ENCODE measurements around the gene XPO5. TPM values are rescaled to one million over a fixed set of nuclear protein-coding genes. Genes with fewer than 3 reads are reported as not detected.

The XPO5 gene
- total RNA-seq, 1 donor from 2014 or later = 53.0 TPM

DNA sequence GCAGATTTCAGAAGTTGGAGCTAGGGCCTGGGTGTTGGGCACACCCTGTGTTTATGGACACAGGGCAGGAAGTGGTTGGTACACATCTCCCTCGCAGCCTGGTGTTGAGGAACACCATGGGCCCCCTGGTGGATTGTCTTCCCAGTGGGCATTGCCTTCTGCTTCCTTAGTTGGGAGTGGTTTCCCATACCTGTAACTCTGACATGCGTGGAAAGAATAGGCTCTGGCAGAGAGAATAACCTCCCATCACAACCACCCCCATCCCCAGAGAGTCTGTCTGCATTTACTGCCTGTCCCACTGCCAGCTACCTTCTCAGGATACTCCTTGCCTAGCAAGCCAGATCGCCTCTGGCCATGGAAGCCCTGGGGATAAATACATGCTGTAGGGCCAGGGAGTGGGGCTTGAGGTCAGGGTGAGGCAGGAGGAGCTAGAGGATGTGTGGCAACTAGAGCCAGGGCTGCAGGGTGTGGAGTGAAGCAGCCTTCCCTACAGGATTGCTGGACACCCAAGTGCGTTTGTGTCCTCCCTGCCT is 80.4 kb downstream of the XPO5 start:
- H3K4me1 ChIP-seq (ENCODE audit: insufficient read depth, low read length) = peaks cover 39% of the 10 kb centered on the region

DNA sequence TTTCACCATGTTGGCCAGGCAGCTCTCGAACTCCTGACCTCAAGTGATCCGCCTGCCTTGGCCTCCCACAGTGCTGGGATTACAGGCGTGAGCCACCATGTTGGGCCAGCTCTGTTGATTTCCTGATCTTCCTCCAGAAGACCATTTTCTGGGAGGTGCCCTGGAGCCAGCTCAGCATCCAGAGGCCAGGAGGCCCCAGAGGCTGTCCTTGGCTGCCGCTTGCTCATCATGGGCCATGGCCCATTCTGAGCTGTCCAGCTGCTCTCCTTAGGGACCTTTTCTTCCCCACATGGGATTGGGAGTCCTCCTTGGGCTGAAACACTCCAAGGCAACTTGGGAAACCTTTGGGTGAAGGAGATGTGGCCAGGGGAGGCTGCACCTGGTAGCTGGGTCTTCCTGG is 81.1 kb downstream of the XPO5 start:
- H3K4me2 ChIP-seq (ENCODE audit: low read length) = no peak overlapping the region
- H3K4me1 ChIP-seq (ENCODE audit: insufficient read depth, low read length) = peaks cover 39% of the 10 kb centered on the region
- FAIRE-seq (no peak), DNase-seq (ENCODE audit: low read depth) (no peak)
- H2AFZ ChIP-seq (ENCODE audit: low read depth, low read length) = no peak overlapping the region
- no peak overlapping the region for H3K27ac ChIP-seq (ENCODE audit: low read depth, low read length)
- Mint-ChIP-seq H3K27ac (ENCODE audit: unreplicated experiment) (no peak overlapping the region), H3K27me3 (ENCODE audit: low read depth, unreplicated experiment) (no peaks in the 10 kb centered on the region), H3K9me3 (ENCODE audit: unreplicated experiment) (no peaks in the 10 kb centered on the region), H3K4me1 (ENCODE audit: low read depth, unreplicated experiment) (peaks cover 22% of the 10 kb centered on the region), H3K4me3 (ENCODE audit: unreplicated experiment) (no peak overlapping the region), H3K36me3 (ENCODE audit: low read depth, unreplicated experiment) (peaks cover 7% of the 10 kb centered on the region)
- H3K79me2 ChIP-seq (ENCODE audit: insufficient read depth, low read length) = peaks cover 34% of the 10 kb centered on the region
- peaks cover 77% of the 10 kb centered on the region for H4K20me1 ChIP-seq (ENCODE audit: insufficient read depth, low read length)
- no peak overlapping the region for H3K4me3 ChIP-seq (ENCODE audit: insufficient read depth, low read depth, low read length)
- peaks cover 8% of the 10 kb centered on the region for H3K36me3 ChIP-seq (ENCODE audit: insufficient read depth, low read length)
- H3K9ac ChIP-seq (ENCODE audit: low read length) = no peak overlapping the region
- H3K9me3 ChIP-seq (ENCODE audit: insufficient read depth, low read depth, low read length) = no peaks in the 10 kb centered on the region
- H3K27me3 ChIP-seq (ENCODE audit: insufficient read depth, low read length) = no peaks in the 10 kb centered on the region
- TF ChIP-seq, protein P1, sequence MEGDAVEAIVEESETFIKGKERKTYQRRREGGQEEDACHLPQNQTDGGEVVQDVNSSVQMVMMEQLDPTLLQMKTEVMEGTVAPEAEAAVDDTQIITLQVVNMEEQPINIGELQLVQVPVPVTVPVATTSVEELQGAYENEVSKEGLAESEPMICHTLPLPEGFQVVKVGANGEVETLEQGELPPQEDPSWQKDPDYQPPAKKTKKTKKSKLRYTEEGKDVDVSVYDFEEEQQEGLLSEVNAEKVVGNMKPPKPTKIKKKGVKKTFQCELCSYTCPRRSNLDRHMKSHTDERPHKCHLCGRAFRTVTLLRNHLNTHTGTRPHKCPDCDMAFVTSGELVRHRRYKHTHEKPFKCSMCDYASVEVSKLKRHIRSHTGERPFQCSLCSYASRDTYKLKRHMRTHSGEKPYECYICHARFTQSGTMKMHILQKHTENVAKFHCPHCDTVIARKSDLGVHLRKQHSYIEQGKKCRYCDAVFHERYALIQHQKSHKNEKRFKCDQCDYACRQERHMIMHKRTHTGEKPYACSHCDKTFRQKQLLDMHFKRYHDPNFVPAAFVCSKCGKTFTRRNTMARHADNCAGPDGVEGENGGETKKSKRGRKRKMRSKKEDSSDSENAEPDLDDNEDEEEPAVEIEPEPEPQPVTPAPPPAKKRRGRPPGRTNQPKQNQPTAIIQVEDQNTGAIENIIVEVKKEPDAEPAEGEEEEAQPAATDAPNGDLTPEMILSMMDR (IDR thresholded peaks at IDR 0.05; ENCODE audit: insufficient read depth, low read depth, low read length) = no peak
- TF ChIP-seq EZH2 (IDR thresholded peaks at IDR 0.05; ENCODE audit: insufficient read depth, low read length) = no peak

More for the DNA sequence above, 80.4 kb downstream of the XPO5 start:
- Histone ChIP-seq H3K79me2 (ENCODE audit: insufficient read depth, low read length) (peaks cover 34% of the 10 kb centered on the region), H2AFZ (ENCODE audit: low read depth, low read length) (no peak overlapping the region), H3K36me3 (ENCODE audit: insufficient read depth, low read length) (peaks cover 14% of the 10 kb centered on the region), H3K27me3 (ENCODE audit: insufficient read depth, low read length) (no peaks in the 10 kb centered on the region), H3K4me3 (ENCODE audit: insufficient read depth, low read depth, low read length) (no peak overlapping the region), H3K9me3 (ENCODE audit: insufficient read depth, low read depth, low read length) (no peaks in the 10 kb centered on the region), H4K20me1 (ENCODE audit: insufficient read depth, low read length) (peaks cover 77% of the 10 kb centered on the region), H3K9ac (ENCODE audit: low read length) (no peak overlapping the region), H3K27ac (ENCODE audit: low read depth, low read length) (no peak overlapping the region), H3K4me2 (ENCODE audit: low read length) (peak overlapping the region; percentile 70)
- H3K4me3 Mint-ChIP-seq (ENCODE audit: unreplicated experiment) = no peak overlapping the region
- FAIRE-seq = no peak
- H3K27me3 Mint-ChIP-seq (ENCODE audit: low read depth, unreplicated experiment) = no peaks in the 10 kb centered on the region
- H3K4me1 Mint-ChIP-seq (ENCODE audit: low read depth, unreplicated experiment) = peaks cover 19% of the 10 kb centered on the region
- no peak for DNase-seq (ENCODE audit: low read depth)
- no peaks in the 10 kb centered on the region for H3K9me3 Mint-ChIP-seq (ENCODE audit: unreplicated experiment)
- TF ChIP-seq EZH2 (IDR thresholded peaks at IDR 0.05; ENCODE audit: insufficient read depth, low read length) = no peak
- TF ChIP-seq, protein P1 (IDR thresholded peaks at IDR 0.05; ENCODE audit: insufficient read depth, low read depth, low read length) = no peak
- no peak overlapping the region for H3K27ac Mint-ChIP-seq (ENCODE audit: unreplicated experiment)
- peaks cover 8% of the 10 kb centered on the region for H3K36me3 Mint-ChIP-seq (ENCODE audit: low read depth, unreplicated experiment)

DNA sequence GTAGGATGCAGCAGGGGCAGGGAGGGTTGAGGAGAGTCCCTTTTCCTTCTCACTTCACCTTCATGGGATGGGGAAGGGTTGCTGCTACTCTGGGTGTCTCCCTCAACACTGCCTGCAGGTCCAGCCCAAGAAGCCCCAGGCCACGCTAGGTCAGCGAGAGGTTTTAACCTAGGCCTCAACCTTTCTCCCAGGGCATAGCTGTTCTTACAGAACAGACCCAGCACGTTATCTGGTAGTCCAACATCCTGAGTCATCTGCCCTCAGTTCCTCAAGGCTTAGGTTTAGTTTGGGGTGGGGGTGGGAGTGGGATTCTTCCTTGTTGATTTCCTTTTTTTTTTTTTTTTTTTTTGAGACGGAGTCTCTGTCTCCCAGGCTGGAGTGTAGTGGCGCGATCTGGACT is 81.5 kb downstream of the XPO5 start:
- Histone ChIP-seq H3K27ac (ENCODE audit: low read depth, low read length) (no peak overlapping the region), H3K4me1 (ENCODE audit: insufficient read depth, low read length) (peaks cover 39% of the 10 kb centered on the region), H3K79me2 (ENCODE audit: insufficient read depth, low read length) (peaks cover 37% of the 10 kb centered on the region), H3K4me2 (ENCODE audit: low read length) (no peak overlapping the region), H3K4me3 (ENCODE audit: insufficient read depth, low read depth, low read length) (no peak overlapping the region), H3K36me3 (ENCODE audit: insufficient read depth, low read length) (peaks cover 4% of the 10 kb centered on the region), H3K27me3 (ENCODE audit: insufficient read depth, low read length) (no peaks in the 10 kb centered on the region), H3K9ac (ENCODE audit: low read length) (no peak overlapping the region), H4K20me1 (ENCODE audit: insufficient read depth, low read length) (peaks cover 76% of the 10 kb centered on the region), H2AFZ (ENCODE audit: low read depth, low read length) (no peak overlapping the region), H3K9me3 (ENCODE audit: insufficient read depth, low read depth, low read length) (no peaks in the 10 kb centered on the region)
- Mint-ChIP-seq H3K9me3 (ENCODE audit: unreplicated experiment) (no peaks in the 10 kb centered on the region), H3K4me1 (ENCODE audit: low read depth, unreplicated experiment) (peaks cover 23% of the 10 kb centered on the region), H3K27me3 (ENCODE audit: low read depth, unreplicated experiment) (no peaks in the 10 kb centered on the region), H3K36me3 (ENCODE audit: low read depth, unreplicated experiment) (peaks cover 6% of the 10 kb centered on the region), H3K27ac (ENCODE audit: unreplicated experiment) (no peak overlapping the region), H3K4me3 (ENCODE audit: unreplicated experiment) (no peak overlapping the region)
- DNase-seq (ENCODE audit: low read depth) (no peak), FAIRE-seq (no peak)
- TF ChIP-seq, protein P1 (IDR thresholded peaks at IDR 0.05; ENCODE audit: insufficient read depth, low read depth, low read length) = no peak
- no peak for TF ChIP-seq EZH2 (IDR thresholded peaks at IDR 0.05; ENCODE audit: insufficient read depth, low read length)
